ACC112 (cell line): ENCODE data around the gene NR5A1.

ENCODE experiments used
- H2AFZ ChIP-seq: fragments of 200-600 bp; sonication (generic); one replicate; pipeline ENCODE4 v1.6.0; 2017; ENCODE audit warnings: antibody characterized with exemption, low read length; ENCODE audit not compliant: unreplicated experiment
- H3K27ac ChIP-seq: fragments of 200-600 bp; sonication (generic); 2 replicates; pipeline ENCODE4 v1.5.1; 2014; ENCODE audit warnings: low read depth, mild to moderate bottlenecking, antibody characterized with exemption, low read length, moderate library complexity
- H3K27me3 ChIP-seq: fragments of 200-600 bp; sonication (generic); 2 replicates; pipeline ENCODE4 v1.6.1; 2014; ENCODE audit warnings: mild to moderate bottlenecking, antibody characterized with exemption, low read length, moderate library complexity, mixed read lengths; ENCODE audit not compliant: insufficient read depth
- H3K36me3 ChIP-seq: fragments of 200-600 bp; sonication (generic); 2 replicates; pipeline ENCODE4 v1.6.1; 2016; ENCODE audit warnings: mild to moderate bottlenecking, antibody characterized with exemption, low read length, moderate library complexity, mixed read lengths; ENCODE audit not compliant: insufficient read depth
- H3K4me1 ChIP-seq: fragments of 200-600 bp; sonication (generic); one replicate; pipeline ENCODE4 v1.6.1; 2016; ENCODE audit warnings: low read length, mixed read lengths; ENCODE audit not compliant: insufficient read depth, unreplicated experiment, control insufficient read depth
- H3K4me3 ChIP-seq: fragments of 200-600 bp; sonication (generic); 2 replicates; pipeline ENCODE4 v1.5.1; 2014; ENCODE audit warnings: mild to moderate bottlenecking, low read depth, low read length
- H3K79me2 ChIP-seq: fragments of 200-600 bp; sonication (generic); one replicate; pipeline ENCODE4 v1.6.0; 2016; ENCODE audit warnings: low read length; ENCODE audit not compliant: control insufficient read depth, unreplicated experiment, insufficient read depth

The NR5A1 gene

GRCh38 chr9:124440786-124441185 lies 66.4 kb downstream of the NR5A1 start:
- H3K4me1 ChIP-seq, result no peaks in the 10 kb centered on the region
- H2AFZ ChIP-seq, result no peak overlapping the region
- H3K36me3 ChIP-seq, result no peaks in the 10 kb centered on the region
- no peaks in the 10 kb centered on the region for H3K27me3 ChIP-seq
- no peak overlapping the region for H3K27ac ChIP-seq
- no peaks in the 10 kb centered on the region for H3K79me2 ChIP-seq
- H3K4me3 ChIP-seq, result no peak overlapping the region

- Histone ChIP-seq H3K27me3 (no peaks in the 10 kb centered on the region), H3K4me1 (no peaks in the 10 kb centered on the region), H2AFZ (no peak overlapping the region), H3K36me3 (no peaks in the 10 kb centered on the region), H3K27ac (no peak overlapping the region), H3K4me3 (no peak overlapping the region), H3K79me2 (no peaks in the 10 kb centered on the region)
Measured at GRCh38 chr9:124439686-124440243, 67.4 kb downstream of the NR5A1 start.

- 0 out of 2 replicates have a peak, but pooled peaks cover 4% of the 10 kb centered on the region for H3K27me3 ChIP-seq
- no peak overlapping the region for H3K4me3 ChIP-seq
- no peak overlapping the region for H2AFZ ChIP-seq
- no peaks in the 10 kb centered on the region for H3K79me2 ChIP-seq
- H3K36me3 ChIP-seq, result no peaks in the 10 kb centered on the region
- no peak overlapping the region for H3K27ac ChIP-seq
- H3K4me1 ChIP-seq, result no peaks in the 10 kb centered on the region
Measured at GRCh38 chr9:124439086-124439485, 68.1 kb downstream of the NR5A1 start.

- Histone ChIP-seq H3K27ac (no peak overlapping the region), H3K4me1 (no peaks in the 10 kb centered on the region), H3K36me3 (no peaks in the 10 kb centered on the region)
Measured at GRCh38 chr9:124438091-124438490, 69.1 kb downstream of the NR5A1 start.

GRCh38 chr9:124437086-124437485 lies 70.1 kb downstream of the NR5A1 start:
- no peak overlapping the region for H2AFZ ChIP-seq
- H3K79me2 ChIP-seq, result no peaks in the 10 kb centered on the region
- no peaks in the 10 kb centered on the region for H3K36me3 ChIP-seq
- no peak overlapping the region for H3K27ac ChIP-seq
- 0 out of 2 replicates have a peak, but pooled peaks cover 4% of the 10 kb centered on the region for H3K27me3 ChIP-seq
- H3K4me1 ChIP-seq, result no peaks in the 10 kb centered on the region
- H3K4me3 ChIP-seq, result no peak overlapping the region

More at GRCh38 chr9:124438091-124438490, 69.1 kb downstream of the NR5A1 start:
- Histone ChIP-seq H3K79me2 (no peaks in the 10 kb centered on the region), H3K4me3 (no peak overlapping the region), H2AFZ (no peak overlapping the region), H3K27me3 (0 out of 2 replicates have a peak, but pooled peaks cover 4% of the 10 kb centered on the region)

- H2AFZ ChIP-seq, result no peak overlapping the region
- H3K79me2 ChIP-seq, result no peaks in the 10 kb centered on the region
- no peak overlapping the region for H3K4me3 ChIP-seq
- no peaks in the 10 kb centered on the region for H3K4me1 ChIP-seq
- 0 out of 2 replicates have a peak, but pooled peaks cover 4% of the 10 kb centered on the region for H3K27me3 ChIP-seq
- no peak overlapping the region for H3K27ac ChIP-seq
- no peaks in the 10 kb centered on the region for H3K36me3 ChIP-seq
Measured at GRCh38 chr9:124436320-124436719, 70.9 kb downstream of the NR5A1 start.
